GM19043 (cell line): ENCODE data around the gene TNK2.
"Not testable (repeated sequence)": the region's sequence is repeated elsewhere in the genome, so short reads cannot be mapped to it uniquely, and the experiment has no call there.

Experiments used
- ATAC-seq: cut with Tn5 transposase; IDR thresholded peaks from one replicate; pipeline ENCODE4 v1.9.1; 2021; ENCODE audit warnings: low read depth; ENCODE audit not compliant: unreplicated experiment

Gene TNK2

DNA sequence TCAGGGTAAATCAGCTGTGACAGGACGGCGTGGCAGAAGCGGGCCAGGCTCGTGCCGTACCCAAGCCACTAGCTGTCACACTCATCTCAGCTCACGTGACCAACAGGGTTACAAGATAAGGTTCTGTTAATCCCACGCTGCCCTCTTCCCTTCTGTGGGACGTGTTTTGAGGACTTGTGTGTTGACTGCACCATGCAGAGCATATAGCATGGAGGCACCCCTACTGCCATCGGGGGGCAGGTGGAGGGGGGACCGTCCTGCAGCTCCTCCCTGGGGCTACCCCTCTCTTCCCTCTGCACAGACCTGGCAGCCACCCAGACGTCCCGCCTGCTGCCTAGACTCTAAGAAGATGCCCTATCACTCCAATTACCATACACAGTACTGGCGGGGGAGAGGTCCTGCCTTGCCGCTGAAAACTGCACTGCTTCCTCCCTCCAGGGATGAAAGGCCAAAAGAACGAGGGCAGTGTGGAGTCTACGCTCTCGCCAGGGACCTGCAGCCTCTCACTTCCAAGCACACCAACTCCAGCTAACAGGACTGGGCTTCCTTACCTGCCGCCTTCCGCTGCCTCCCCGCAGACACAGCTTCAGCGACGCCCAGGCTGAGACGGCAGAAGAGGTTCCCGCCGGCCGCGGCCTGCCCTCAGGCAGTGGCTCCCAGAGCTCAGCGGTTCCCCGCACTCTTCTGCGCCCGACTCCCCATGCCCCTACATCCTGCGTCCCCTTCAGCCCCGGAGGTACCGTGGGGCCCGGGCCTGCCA lies at the start of gene TNK2:
Gene TNK2, minus strand, starts transcription at position 618 of the 760 bp plus-strand sequence. CDS start 19,963 bp downstream, outside the sequence.
- ATAC-seq = no peak

DNA sequence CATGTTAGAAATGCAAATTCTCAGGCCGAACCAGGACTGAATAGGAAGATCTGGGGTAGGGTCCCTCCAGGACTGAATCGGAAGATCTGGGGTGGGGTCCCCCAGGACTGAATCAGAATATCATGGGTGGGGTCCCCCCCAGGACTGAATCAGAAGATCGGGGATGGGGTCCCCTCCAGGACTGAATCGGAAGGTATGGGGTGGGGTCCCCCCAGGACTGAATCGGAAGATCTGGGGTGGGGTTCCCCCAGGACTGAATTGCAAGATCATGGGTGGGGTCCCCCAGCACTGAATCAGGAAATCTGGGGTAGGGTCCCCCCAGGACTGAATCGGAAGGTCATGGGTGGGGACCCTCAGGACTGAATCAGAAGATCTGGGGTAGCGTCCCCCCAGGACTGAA lies 48.2 kb upstream of the TNK2 start:
- ATAC-seq = no peak

DNA sequence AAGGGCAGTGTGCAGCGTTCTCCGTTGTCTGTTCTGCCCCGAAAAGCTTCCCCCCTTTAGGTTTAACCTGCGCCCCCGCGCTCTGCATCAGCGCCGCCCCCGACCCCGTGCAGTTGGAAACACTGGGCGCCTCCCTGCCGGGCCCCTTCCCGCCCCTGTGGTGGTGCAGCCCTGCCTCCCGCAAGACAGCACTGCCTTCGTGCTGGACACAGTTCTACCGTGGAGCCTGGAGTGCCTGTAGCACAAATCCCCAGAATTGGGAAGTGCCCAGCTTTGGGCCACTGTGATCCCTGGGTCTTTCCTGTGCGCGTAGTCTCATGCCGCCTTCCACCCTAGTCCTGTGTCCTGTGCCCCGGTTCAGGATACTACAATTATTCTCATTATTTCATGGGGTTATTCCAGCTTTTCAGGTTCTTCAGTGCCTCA lies 47.1 kb upstream of the TNK2 start:
- ATAC-seq = not testable (repeated sequence)

DNA sequence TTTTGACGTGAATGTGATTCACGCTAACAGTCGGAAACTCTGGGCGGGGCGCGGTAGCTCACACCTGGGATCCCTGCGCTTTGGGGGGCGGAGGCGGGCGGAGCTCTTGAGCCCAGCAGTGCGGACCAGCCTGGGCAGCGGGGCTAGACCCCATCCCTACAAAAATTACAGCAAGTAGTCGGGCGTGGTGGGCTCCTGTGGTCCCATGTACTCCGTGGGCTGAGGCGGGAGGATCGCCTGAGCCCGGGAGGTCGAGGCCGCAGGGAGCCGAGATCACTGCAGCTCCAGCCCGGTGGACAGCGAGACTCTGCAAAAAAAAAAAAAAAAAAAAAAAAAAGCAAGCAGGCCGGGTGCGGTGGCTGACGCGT lies 46.4 kb upstream of the TNK2 start:
- ATAC-seq = peak; percentile 36

DNA sequence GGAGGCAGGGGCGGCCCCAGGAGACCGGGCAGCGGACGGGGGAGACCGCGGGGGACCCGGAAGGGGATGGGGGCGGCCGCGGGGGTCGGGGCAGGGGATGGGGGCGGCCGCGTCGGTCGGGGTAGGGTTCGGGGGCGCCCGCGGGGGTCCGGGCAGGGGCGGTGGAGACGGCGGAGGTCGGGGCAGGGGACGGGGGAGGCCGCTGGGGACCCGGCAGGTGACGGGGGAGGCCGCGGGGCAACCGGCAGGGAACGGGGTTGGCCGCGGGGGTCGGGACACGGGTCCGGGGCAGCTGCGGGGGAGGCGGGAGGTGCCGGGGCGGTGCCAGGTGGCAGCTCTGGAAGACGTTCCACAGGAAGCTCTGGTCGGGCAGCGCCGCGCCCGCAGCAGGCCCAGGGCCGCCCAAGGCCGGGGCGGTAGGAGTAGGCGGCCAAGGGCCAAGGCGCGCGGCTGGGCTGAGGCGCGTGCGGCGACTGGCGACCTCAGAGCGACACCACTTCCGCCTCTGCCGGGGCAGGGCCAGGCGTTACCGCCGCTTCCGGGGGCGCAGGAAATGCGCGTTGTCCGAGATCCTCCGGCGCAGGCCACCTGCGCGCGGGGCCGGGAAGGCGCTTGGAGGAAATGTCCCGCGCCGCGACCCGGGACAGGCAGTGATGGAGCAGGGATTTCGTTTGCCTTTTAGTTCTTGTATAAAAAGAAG lies 45.9 kb upstream of the TNK2 start:
- peak; percentile 99 for ATAC-seq

DNA sequence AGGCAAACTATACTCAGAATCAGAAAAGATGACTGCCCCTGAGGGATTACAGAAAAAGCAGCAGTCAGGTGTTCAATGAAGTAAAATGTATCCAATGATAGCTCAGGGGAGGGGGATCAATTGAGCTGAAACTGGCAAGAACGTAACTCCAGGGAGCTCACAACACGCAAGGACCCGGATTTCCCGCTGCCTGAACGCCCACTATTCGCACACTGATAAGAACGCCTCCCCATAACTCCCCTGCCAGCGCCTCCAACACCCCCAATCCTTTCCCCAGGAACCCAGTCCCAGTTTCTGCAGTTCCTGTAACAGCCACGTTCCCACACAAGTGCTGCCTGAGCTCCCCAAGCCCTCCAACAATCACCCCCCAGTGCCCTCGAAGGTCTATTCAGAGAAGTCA lies 44.2 kb upstream of the TNK2 start:
- ATAC-seq = not testable (repeated sequence)

DNA sequence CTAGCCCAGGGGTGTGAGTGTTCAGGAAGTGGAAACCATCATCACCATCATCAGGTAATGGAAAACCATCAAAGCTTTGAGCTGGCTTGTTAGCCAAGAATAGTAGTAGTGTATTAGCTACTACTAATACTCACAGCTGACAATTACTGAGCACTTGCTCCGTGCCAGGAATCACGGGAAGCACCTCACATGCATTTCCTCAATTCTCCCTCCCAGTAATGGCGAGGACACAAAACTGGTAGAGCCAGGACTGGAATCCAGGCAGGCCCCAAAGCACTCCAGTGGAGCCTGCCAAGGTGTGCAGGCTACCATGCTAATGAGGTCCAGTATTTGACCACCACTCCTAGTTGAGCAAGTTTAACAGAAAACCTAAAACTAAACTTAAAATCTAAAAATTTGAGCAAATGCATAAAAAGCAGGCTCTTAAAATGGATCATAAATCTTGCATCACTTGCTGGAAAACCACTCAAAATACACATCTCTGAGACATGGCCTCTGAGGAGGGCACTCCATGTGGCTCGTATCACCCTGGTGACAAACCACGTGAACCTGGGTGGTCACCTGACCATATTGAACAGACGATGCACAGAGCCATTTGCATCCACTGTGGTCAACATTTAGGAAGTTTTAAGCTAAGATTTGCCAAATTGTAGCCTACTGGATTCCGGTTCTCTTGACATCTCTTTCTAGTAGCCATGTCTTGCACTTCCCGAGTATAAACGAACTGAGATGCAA lies 43.3 kb upstream of the TNK2 start:
- not testable (repeated sequence) for ATAC-seq

DNA sequence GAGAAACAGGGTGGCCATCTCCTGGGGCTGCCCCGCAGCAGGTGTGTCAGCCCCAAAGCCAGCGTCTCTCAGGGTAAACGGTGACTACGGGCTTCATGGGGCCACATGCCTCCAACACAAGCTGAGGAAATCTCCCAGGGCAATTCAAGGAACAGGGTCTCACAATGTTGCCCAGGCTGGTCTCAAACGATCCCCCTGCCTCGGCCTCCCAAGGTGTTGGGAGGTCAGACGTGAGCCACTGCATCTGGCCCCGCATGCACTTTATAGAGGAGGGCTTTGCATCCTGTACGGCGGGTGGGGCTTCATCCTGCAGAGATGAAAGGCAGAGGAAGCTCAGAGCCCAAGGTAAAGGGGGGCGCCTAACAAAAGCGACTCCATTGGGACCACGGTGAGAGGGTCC lies 42.4 kb upstream of the TNK2 start:
- ATAC-seq = not testable (repeated sequence)

DNA sequence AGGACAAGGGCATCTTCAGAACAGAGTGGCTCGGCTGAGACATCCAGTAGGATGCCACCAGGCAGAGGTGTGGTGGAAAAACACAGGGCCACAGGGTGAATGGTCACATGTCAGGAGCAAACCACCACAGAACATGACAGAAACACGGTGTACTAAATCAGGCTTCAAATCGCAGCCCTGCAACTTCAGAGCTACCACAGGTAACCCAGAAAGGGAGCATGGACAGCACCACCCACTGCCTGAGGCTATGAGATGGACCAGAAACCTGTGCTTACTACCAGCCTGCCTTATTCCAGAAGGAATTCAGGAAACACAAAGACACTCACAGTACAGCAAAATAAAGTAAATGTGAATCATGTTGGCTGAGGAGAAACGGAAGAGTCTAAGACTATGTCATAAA lies 41.8 kb upstream of the TNK2 start:
- not testable (repeated sequence) for ATAC-seq

DNA sequence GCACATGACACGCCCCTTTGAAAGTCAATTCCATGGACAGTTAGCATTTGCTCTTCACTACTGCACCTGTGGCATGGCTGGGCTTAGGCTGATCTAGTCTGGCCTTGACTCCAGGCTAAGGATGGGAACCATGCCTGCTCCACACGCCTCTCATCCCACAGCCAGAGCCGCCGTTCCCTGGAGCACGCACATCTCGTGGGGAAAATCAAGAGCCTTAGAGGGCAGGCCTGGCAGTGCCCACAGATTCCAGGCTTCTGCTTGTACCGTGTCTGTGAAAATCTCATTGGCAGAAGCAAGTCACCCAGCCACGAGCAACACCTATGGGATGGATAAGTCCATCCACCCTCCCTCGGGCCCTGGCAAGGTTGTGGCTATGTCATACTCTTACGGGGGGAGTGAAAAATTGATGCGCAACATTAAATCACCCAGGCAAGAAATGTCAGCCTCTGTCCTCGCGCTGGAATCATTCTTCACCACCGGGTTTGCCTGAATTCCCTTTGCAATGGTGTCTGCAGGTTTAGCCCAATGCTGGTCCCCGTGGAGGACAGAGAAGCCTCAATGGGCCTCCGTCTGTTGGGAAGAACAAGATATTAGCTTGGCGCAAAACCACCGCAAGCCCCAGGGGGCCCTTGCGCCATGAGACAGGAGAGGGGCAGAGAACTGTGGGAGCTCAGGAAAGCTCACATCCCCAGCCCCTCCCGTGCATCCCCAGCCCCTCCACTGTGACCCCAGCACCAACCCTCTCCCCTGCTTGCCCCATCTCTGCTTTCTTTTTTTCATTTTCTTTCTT lies 38.8 kb upstream of the TNK2 start:
- not testable (repeated sequence) for ATAC-seq

DNA sequence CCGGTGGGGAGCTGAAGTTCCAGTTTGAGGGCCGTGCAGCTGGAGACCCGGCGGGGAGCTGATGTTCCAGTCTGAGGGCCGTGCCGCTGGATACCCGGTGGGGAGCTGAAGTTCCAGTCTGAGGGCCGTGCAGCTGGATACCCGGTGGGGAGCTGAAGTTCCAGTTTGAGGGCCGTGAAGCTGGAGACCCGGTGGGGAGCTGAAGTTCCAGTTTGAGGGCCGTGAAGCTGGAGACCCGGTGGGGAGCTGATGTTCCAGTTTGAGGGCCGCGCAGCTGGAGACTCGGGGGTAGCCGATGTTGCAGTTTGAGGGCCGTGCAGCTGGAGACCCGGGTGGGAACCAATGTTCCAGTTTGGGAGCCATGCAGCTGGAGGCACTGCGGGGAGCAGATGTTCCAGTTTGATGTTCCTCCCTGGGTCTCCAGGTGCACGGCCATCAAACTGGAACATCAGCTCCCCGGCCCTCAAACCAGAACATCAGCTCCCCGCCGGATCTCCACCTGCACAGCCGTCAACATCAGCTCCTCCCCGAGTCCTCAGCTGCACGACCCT lies 33.0 kb upstream of the TNK2 start:
- not testable (repeated sequence) for ATAC-seq

DNA sequence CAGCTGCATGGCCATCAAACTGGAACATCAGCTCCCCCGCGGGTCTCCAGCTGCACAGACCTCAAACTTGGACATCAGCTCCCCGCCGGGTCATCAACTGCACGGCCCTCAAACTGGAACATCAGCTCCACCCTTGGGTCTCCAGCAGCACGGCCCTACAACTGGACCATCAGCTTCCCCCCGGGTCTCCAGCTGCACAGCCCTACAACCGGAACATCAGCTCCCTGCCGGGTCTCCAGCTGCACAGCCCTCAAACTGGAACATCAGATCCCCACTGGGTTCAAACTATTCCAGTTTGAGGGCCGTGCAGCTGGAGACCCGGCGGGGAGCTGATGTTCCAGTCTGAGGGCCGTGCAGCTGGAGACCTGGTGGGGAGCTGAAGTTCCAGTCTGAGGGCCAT lies 32.5 kb upstream of the TNK2 start:
- ATAC-seq = not testable (repeated sequence)

DNA sequence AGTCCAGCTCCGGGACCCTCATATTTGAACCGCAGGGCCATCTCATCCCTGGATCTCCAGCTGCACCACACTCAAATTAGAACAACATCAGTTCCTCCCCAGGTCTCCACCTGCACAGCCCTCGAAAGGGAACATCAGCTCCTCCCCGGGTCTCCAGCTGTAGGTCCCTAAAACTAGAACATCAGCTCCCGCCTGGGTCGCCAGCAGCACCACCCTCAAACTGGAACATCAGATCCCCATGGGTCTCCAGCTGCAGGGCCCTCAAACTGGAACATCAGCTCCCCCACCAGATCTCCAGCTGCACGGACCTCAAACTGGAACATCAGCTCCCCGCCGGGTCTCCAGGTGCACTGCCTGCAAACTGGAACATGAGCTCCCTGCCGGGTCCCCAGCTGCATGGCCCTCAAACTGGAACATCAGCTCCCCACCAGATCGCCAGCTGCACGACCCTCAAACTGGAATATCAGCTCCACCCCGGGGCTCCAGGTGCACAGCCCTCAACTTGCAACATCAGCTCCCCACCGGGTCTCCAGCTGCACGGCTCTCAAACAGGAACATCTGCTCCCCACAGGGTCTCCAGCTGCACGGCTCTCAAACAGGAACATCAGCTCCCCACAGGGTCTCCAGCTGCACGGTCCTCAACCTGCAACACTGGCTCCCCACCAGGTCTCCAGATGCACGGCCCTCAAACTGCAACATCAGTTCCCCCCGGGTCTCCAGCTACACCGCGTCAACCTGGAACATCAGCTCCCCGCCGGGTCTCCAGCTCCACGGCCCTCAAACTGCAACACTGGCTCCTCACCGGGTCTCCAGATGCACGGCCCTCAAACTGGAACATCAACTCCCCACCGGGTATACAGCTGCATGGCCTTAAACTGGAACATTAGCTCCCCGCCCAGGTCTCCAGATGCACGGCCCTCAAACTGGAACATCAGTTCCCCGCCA lies 31.4 kb upstream of the TNK2 start:
- ATAC-seq = not testable (repeated sequence)

DNA sequence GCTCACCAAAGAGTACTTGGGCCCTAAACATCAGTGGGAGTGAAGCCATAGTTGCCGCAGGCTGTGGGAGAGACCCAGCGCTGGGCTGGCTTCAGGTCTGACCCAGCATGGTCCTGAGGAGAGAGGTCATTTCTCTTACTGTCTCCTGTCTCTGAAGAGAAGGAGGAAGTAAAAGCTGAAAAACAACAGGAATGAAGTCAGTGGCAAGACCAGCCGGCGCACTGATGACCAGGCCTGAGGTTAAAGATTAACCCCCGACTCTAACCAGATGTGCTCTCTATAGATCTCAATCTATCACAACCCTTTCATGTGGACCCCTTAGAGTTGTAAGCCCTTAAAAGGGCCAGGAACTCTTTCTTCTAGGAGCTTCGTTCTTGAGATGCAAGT lies 24.7 kb upstream of the TNK2 start:
- not testable (repeated sequence) for ATAC-seq

DNA sequence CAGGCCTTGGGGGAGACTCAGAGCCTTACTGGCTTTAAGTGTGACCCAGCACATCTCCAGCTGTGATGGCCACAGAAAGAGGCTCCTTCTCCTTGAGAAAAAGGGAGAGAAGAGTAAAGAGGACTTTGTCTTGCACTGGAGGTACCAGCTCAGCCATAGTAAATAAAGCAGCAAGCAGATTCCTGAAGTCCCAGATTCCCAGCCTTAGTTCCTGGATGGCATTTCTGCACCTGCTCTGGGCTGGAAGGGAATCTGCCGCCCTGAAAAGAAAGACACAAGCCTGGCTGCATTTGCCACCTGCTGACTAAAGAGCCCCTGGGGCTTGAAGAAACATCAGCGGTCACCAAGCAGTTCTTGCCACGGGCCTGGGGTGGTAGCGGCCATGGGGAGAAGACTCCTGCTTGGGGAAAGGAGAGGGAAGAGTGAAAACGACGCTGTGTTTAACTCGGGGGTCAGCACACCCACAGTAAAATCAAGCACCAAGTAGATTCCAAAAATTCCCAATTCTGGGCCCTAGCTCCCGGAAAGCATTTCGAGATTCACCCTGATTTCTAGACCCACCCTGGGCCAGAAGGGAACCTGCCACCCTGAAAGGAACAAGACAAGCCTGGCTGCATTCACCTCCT lies 24.2 kb upstream of the TNK2 start:
- ATAC-seq = no peak

DNA sequence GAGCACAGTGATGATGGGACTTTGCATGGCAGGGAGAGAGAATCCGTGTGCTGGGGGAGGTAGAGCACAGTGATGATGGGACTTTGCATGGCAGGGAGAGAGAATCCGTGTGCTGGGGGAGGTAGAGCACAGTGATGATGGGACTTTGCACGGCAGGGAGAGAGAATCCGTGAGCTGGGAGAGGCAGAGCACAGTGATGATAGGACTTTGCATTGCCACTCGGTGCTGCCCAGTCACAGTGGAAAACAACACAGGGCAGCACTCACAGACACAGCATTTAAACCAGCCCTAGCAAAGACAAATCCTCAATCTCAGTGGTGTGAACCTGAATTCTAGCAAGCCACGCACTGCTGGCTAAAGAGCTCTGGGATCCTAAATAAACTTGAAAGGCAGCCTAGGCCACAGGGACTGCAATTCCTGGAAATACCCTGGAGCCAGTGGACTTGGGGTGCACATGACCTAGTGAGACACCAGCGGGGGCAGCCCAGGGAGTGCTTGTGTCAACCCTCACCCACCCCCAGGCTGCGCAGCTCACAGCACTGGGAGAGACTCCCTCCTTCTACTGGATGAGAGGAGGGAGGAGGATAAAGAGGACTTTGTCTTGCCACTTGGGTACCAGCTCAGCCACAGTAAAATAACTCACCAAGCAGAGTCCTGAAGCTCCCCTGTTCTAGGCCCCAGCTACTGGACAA lies 23.4 kb upstream of the TNK2 start:
- no peak for ATAC-seq

DNA sequence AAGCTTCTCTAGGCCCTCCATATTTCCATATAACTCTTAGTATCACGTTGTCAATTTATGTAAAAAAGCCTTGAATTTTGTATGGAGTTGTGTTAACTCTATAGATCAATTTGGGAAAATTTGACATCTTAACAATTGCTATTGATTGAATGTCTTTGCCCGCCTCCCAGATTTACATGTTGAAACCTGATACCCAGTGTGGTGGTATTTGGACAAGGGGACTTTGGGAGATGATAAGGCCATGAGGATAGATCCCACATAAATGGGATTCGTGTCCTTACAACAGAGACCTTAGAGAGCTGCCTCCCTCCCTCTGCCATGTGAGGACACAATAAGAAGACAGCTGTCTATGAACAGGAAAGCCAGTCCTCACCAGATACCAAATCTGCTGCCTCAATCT lies 21.1 kb upstream of the TNK2 start:
- ATAC-seq = no peak

DNA sequence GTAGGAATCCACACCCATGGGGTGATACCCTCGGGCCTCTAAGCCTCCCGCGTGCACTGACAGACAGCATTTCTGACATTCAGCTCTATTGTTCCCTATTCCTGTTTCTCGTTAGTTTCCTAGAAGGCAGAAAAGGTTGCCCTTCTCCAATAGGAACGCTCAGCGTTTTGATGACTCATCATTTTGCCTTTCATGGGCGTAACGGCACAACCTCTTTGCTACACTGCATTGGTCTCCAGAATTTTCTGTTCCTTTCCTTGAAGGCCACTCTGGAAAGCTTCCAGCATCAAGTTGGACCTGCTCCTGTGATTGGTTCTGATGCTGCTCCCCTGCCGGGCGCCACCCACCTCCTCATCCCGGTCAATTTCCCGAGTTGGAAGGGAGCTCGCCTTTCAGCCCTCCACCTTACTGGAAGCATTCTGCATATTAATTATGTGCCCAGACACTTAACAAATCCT lies 13.0 kb upstream of the TNK2 start:
- no peak for ATAC-seq
